Activated CD8-positive, alpha-beta T cell treated with anti-CD3 and anti-CD28 coated beads for 36 hours (primary cell): Measurements from ENCODE around the gene DHX58. TPM values are rescaled to one million over a fixed set of nuclear protein-coding genes. Genes with fewer than 3 reads are reported as not detected.

Experiments
- ATAC-seq: fragments of 200-7000 bp; cut with Tn5 transposase; one replicate; pipeline ENCODE4 v1.10.0; 2021; ENCODE audit warnings: mild to moderate bottlenecking, moderate library complexity
- CTCF ChIA-PET: fragments of 350-600 bp; sonication (Branson Sonifier 250); formaldehyde crosslinking; loops from one replicate; lab custom pipeline; 2021; ENCODE audit warnings: antibody characterized with exemption; lab: Charles Lee
- POLR2A ChIA-PET: fragments of 350-600 bp; sonication (Branson Sonifier 250); formaldehyde crosslinking; loops from one replicate; lab custom pipeline; 2021; ENCODE audit warnings: antibody characterized with exemption; lab: Charles Lee
- DNase-seq: peaks from one replicate; pipeline ENCODE4 v3.0.0-alpha.2; 2020
- H3K27ac Mint-ChIP-seq: one replicate; pipeline ENCODE4 v1.8.0; 2021; ENCODE audit warnings: mild to moderate bottlenecking, mixed read lengths
- H3K27me3 Mint-ChIP-seq: one replicate; pipeline ENCODE4 v1.8.0; 2021; ENCODE audit warnings: mixed read lengths
- H3K36me3 Mint-ChIP-seq: one replicate; pipeline ENCODE4 v1.8.0; 2021; ENCODE audit warnings: low read depth, mixed read lengths
- H3K4me1 Mint-ChIP-seq: one replicate; pipeline ENCODE4 v1.8.0; 2021; ENCODE audit warnings: low read depth, mixed read lengths
- H3K4me3 Mint-ChIP-seq: one replicate; pipeline ENCODE4 v1.8.0; 2021; ENCODE audit warnings: mild to moderate bottlenecking, moderate library complexity, mixed read lengths
- H3K9me3 Mint-ChIP-seq: one replicate; pipeline ENCODE4 v1.8.0; 2021; ENCODE audit warnings: mixed read lengths
- CTCF ChIP-seq: fragments of 200-600 bp; IDR thresholded peaks from one replicate; pipeline ENCODE4 v1.8.0; 2022; ENCODE audit warnings: antibody characterized with exemption, mild to moderate bottlenecking
- intact Hi-C: fragments of 100-400 bp; cut with micrococcal nuclease; formaldehyde crosslinking; loops from one replicate; pipeline ENCODE4 v1.10.0; 2022
- total RNA-seq, 2 experiments: library from RNA; stranded (reverse); gene quantifications; one replicate each; pipeline ENCODE4 v1.2.3, GENCODE V29; 2021

The DHX58 gene
- total RNA-seq, 2 experiments from 2014 or later = 31.7 to 36.2 TPM

- ChIA-PET CTCF (interaction anchor here (0.8 to 3.9 kb wide), 8 partner anchors 8 to 52 kb away, joined by 3 to 19 read pairs (median 5); partner anchors contain the start of genes NKIRAS2 and ZNF385C), POLR2A (interaction anchor here (0.7 to 1.7 kb wide), 11 partner anchors 13 to 505 kb away, joined by 3 to 6 read pairs (median 4); partner anchors contain the start of genes DHX58, DNAJC7, KCNH4 and PSMC3IP)
- Mint-ChIP-seq H3K4me3 (peak overlapping the region; percentile 72), H3K27ac (peak overlapping the region; percentile 59), H3K27me3 (peaks cover 8% of the 10 kb centered on the region), H3K36me3 (no peaks in the 10 kb centered on the region), H3K4me1 (peaks cover 13% of the 10 kb centered on the region), H3K9me3 (no peaks in the 10 kb centered on the region)
- peak; percentile 47 for TF ChIP-seq CTCF
- ATAC-seq = peak; percentile 32
- intact Hi-C loops = no loop called here
- peak; percentile 21 for DNase-seq
Observed at GRCh38 chr17:42072323-42073187, 40.0 kb downstream of the DHX58 start.

- intact Hi-C loops = no loop called here
- Mint-ChIP-seq H3K4me3 (peak overlapping the region; percentile 72), H3K36me3 (no peaks in the 10 kb centered on the region), H3K27ac (peak overlapping the region; percentile 52), H3K4me1 (peaks cover 13% of the 10 kb centered on the region), H3K27me3 (peaks cover 8% of the 10 kb centered on the region), H3K9me3 (no peaks in the 10 kb centered on the region)
- peak; percentile 54 for DNase-seq
- CTCF ChIA-PET = interaction anchor here (1.0 to 3.9 kb wide), 8 partner anchors 8 to 52 kb away, joined by 3 to 19 read pairs (median 5); partner anchors contain the start of gene NKIRAS2
- TF ChIP-seq CTCF = no peak
- ATAC-seq = peak; percentile 50
- POLR2A ChIA-PET = interaction anchor here (0.7 to 1.7 kb wide), 10 partner anchors 13 to 505 kb away, joined by 3 to 6 read pairs (median 4); partner anchors contain the start of genes DHX58, DNAJC7, PSMC3IP and ZNF385C
Observed at GRCh38 chr17:42071810-42072209, 40.7 kb downstream of the DHX58 start.

GRCh38 chr17:42068979-42069378 lies 43.5 kb downstream of the DHX58 start:
- no peak for TF ChIP-seq CTCF
- Mint-ChIP-seq H3K4me1 (peaks cover 23% of the 10 kb centered on the region), H3K9me3 (no peaks in the 10 kb centered on the region), H3K36me3 (no peaks in the 10 kb centered on the region), H3K27me3 (peaks cover 7% of the 10 kb centered on the region), H3K4me3 (no peak overlapping the region), H3K27ac (no peak overlapping the region)
- ATAC-seq (no peak), DNase-seq (no peak)
- intact Hi-C loops = no loop called here
- ChIA-PET CTCF (interaction anchor here (2.1 to 6.0 kb wide), 4 partner anchors 13 to 52 kb away, joined by 11 to 72 read pairs (median 26); partner anchors contain the start of genes KAT2A and ZNF385C), POLR2A (no interaction called here)

- POLR2A ChIA-PET = interaction anchor here (0.7 to 1.4 kb wide), 3 partner anchors 36 to 336 kb away, joined by 3 to 5 read pairs (median 3); partner anchors contain the start of gene DHX58
Observed at GRCh38 chr17:42067371-42068091, 45.0 kb downstream of the DHX58 start.

More at GRCh38 chr17:42067371-42068091, 45.0 kb downstream of the DHX58 start:
- H3K27me3 Mint-ChIP-seq = peaks cover 2% of the 10 kb centered on the region
- no peak overlapping the region for H3K4me3 Mint-ChIP-seq
- H3K4me1 Mint-ChIP-seq = peaks cover 30% of the 10 kb centered on the region
- no peaks in the 10 kb centered on the region for H3K36me3 Mint-ChIP-seq
- peak; percentile 90 for TF ChIP-seq CTCF
- intact Hi-C loops = loop anchor here (2.0 kb wide), 1 partner anchor 49 kb away; no protein-coding TSS in a partner anchor
- CTCF ChIA-PET = interaction anchor here (0.7 to 6.0 kb wide), 23 partner anchors 9 to 339 kb away, joined by 3 to 72 read pairs (median 6); partner anchors contain the start of genes DHX58, DNAJC7, KAT2A and KCNH4
- ATAC-seq (peak; percentile 43), DNase-seq (peak; percentile 84)
- H3K9me3 Mint-ChIP-seq = no peaks in the 10 kb centered on the region
- no peak overlapping the region for H3K27ac Mint-ChIP-seq
